Heart left ventricle (tissue), 16 donors: ENCODE data around the gene UBXN4. TPM values are rescaled to one million over a fixed set of nuclear protein-coding genes. Genes with fewer than 3 reads are reported as not detected.
A peak's percentile ranks its signal among the peaks of the same experiment; 100 is the strongest.

ENCODE experiments used
- ATAC-seq, 4 donors: fragments of 200-7000 bp; cut with Tn5 transposase; one replicate each; pipeline ENCODE4 v1.9.1; 2020 to 2022; ENCODE audit warnings: moderate library complexity in 4 of 4, mild to moderate bottlenecking in 3 of 4, moderate number of reproducible peaks in 1 of 4
- DNase-seq, 5 donors: peaks; one replicate each; pipeline ENCODE4 v3.0.0-alpha.2; 2020
- H3K27ac ChIP-seq, 12 donors: fragments of 200-600 bp; sonication (generic) in 4 of 12; one replicate each; pipeline versions ENCODE4 v1.5.0 to v1.8.0; 2016 to 2022; ENCODE audit warnings: mild to moderate bottlenecking in 2 of 12
- H3K27me3 ChIP-seq, 9 donors: fragments of 200-600 bp; sonication (generic) in 2 of 9; one replicate each; pipeline versions ENCODE4 v1.5.1 to v1.8.0; 2016 to 2022; ENCODE audit warnings: mild to moderate bottlenecking in 3 of 9
- H3K36me3 ChIP-seq, 9 donors: fragments of 200-600 bp; sonication (generic) in 2 of 9; one replicate each; pipeline versions ENCODE4 v1.5.0 to v1.8.0; 2018 to 2022; ENCODE audit warnings: mild to moderate bottlenecking in 2 of 9
- H3K4me1 ChIP-seq, 12 donors: fragments of 200-600 bp; sonication (generic) in 4 of 12; one replicate each; pipeline versions ENCODE4 v1.5.0 to v1.8.0; 2016 to 2022; ENCODE audit warnings: mild to moderate bottlenecking in 3 of 12
- H3K4me3 ChIP-seq, 12 donors: fragments of 200-600 bp; sonication (generic) in 4 of 12; one replicate each; pipeline versions ENCODE4 v1.5.0 to v1.8.0; 2017 to 2022; ENCODE audit warnings: mild to moderate bottlenecking in 9 of 12, moderate library complexity in 4 of 12
- H3K9me3 ChIP-seq, 12 donors: fragments of 200-600 bp; sonication (generic) in 4 of 12; one replicate each; pipeline versions ENCODE4 v1.5.0 to v1.8.0; 2016 to 2022; ENCODE audit warnings: mild to moderate bottlenecking in 1 of 12
- CTCF ChIP-seq, 12 donors: fragments of 200-600 bp; sonication (generic) in 4 of 12; IDR thresholded peaks; one replicate each; pipeline versions ENCODE4 v1.5.0 to v1.8.0; 2018 to 2022; ENCODE audit warnings: antibody characterized with exemption in 12 of 12, mild to moderate bottlenecking in 5 of 12
- POLR2A ChIP-seq, 2 donors: fragments of 450-650 bp; IDR thresholded peaks; one replicate each; pipeline ENCODE4 v1.6.1; 2017; ENCODE audit warnings: antibody characterized with exemption in 2 of 2, mild to moderate bottlenecking in 2 of 2, moderate library complexity in 2 of 2
- WGBS, 4 donors: extraction: QIAGEN DNeasy Blood & Tissue Kit in 2 of 4; methylation state at CpG; one replicate each; pipeline versions ENCODE4 v1.1.5 to v1.1.7; 2013 to 2018; 5-methylcytosine and 5-hydroxymethylcytosine counted together
- intact Hi-C, 10 donors: fragments of 100-400 bp; cut with DNase I; formaldehyde crosslinking; loops; one replicate each; pipeline versions ENCODE4 v1.11.1 to v1.14.2; 2022
- polyA plus RNA-seq, 2 donors: library from polyadenylated mRNA; stranded (reverse); fragments of 200-250 nt; gene quantifications; one replicate each; pipeline ENCODE4 v1.2.3, GENCODE V29; 2013
- total RNA-seq, 9 donors: library from RNA; depleted of rRNA in 2 of 9; stranded (reverse); fragments of >200 nt in 2 of 9; fragmentation: NEBNext Ultra II Directional in 3 of 9; extraction: Animal tissue kit (Norgen Biotek cat#: 25700) in 3 of 9; gene quantifications; one replicate each; pipeline versions ENCODE4 v1.1.0 to v1.2.4, GENCODE V29; 2016 to 2023
- donor health status: ischemic (EF 13 %, LVEDD 7.1; RV severe dilation, severe dysfunction).
- donor health status: healthy with polysubstance abuse.
- donor health status: DM: no; HTN: yes; CAD: no.
- donor health status: DM: no; HTN: no; CAD: no.
- donor health status: ischemic (EF 25% LVEDD 6.9; RV normal size, moderate dysfunction).
- donor health status: ischemic (EF 25% LVEDD 5.7; RV mildly dilated, moderate dysfunction).
- donor health status: healthy.
- donor health status: DM: yes; HTN: yes; CAD: no.
- donor health status: ischemic (EF 35%, LVEDD 5.7; RV mildly dilated, moderate dysfunction).
- donor health status: nonischemic (EF 11% LVEDD 7.7; RV severe dilation, severe dysfunction).
- donor health status: DM: yes; HTN: yes; CAD: no.
- donor health status: PGD.
- donor health status: ischemic (EF 29% LVEDD 5.4; RV normal size, mild dysfunction).
- donor health status: nonischemic (EF 23%, LVEDD 6.1; RV moderate dilation, normal function).

UBXN4 gene
- total and polyA plus RNA-seq, 11 donors: 28.2 to 90.5 (median 54.6) TPM

DNA sequence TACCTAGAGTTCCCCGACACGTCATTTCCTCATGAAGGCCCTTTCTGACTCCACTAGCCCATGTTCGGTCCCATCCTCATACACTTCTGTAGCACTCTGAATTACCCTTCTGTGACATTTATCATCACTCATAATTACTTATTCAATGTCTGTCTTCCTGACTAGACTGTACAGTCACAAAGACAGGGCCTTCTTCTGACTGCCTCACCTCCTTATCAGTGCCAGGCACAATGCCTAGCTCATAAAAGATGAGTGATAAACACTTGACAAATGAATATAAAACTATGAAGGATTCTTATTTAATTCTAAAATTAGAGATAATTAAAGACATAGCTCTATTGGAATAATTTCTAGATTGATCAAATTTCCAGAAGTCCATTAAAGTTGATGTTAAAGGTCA lies 1.4 kb upstream of the UBXN4 start:
- intact Hi-C loops: loop anchor here in 4 of 10 donors (2.0 to 10.0 kb wide), 4 partner anchors 205 to 688 kb away; partner anchors contain the start of genes R3HDM1 (in 4 of the 4), ZRANB3 (in 4 of the 4) and RAB3GAP1 (in 1 of the 4)
- Histone ChIP-seq H3K4me3 (no peak overlapping the region), H3K4me1 (peaks cover 0 to 28% (median 24%) of the 10 kb centered on the region in 12 donors), H3K9me3 (no peaks in the 10 kb centered on the region), H3K27me3 (no peaks in the 10 kb centered on the region), H3K36me3 (peaks cover 0 to 5% (median 0%) of the 10 kb centered on the region in 9 donors), H3K27ac (no peak overlapping the region)
- DNase-seq (no peak), ATAC-seq (no peak)
- WGBS, 4 donors: 95 to 100% (median 98%) methylated on average over 3 of the region's 3 CpGs
- TF ChIP-seq POLR2A (IDR thresholded peaks at IDR 0.05) (no peak), CTCF (IDR thresholded peaks at IDR 0.05) (no peak)

- intact Hi-C loops: loop anchor here in 4 of 10 donors (2.0 to 10.0 kb wide), 4 partner anchors 206 to 689 kb away; partner anchors contain the start of genes R3HDM1 (in 4 of the 4), ZRANB3 (in 4 of the 4) and RAB3GAP1 (in 1 of the 4)
- Histone ChIP-seq H3K4me3 (peak overlapping the region in 7 of 12 donors; percentile 76 to 100 (median 94)), H3K4me1 (peaks cover 0 to 34% (median 26%) of the 10 kb centered on the region in 12 donors)
These were observed 636 bp upstream of the UBXN4 start for GRCh38 chr2:135741043-135741394.

DNA sequence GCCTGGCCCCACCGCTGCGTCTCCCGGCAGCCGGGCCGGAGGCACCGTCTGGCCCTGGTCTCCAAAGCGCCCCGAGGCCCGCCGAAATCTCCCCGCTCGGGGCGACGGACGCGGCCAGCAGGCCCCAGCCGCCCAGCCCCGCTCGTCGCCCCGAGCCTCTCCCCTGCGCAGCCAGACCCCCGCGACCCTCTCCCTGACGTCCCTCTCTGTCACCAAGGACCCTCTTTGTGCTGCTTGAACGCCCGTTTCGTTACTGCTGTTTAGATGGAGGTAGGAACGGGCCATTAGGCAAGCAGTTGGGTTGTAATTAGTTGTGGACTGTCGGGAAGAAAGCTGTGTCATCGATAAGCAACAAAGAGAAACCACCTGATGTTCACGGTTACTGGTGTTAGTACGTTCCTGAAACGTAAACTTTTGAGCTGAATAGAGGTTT lies 686 bp downstream of the UBXN4 start:
- TF ChIP-seq POLR2A (IDR thresholded peaks at IDR 0.05): no peak
- no peak for TF ChIP-seq CTCF (IDR thresholded peaks at IDR 0.05)
- H3K27me3 ChIP-seq: no peaks in the 10 kb centered on the region
- H3K4me1 ChIP-seq: peaks cover 0 to 35% (median 26%) of the 10 kb centered on the region in 12 donors
- WGBS, 4 donors: 0 to 1% (median 1%) methylated on average over 20 to 34 of the region's 34 CpGs
- peak overlapping the region; percentile 86 to 100 (median 98) for H3K27ac ChIP-seq
- intact Hi-C loops: loop anchor here in 3 of 10 donors (5.0 to 10.0 kb wide), 3 partner anchors 208 to 690 kb away; partner anchors contain the start of genes R3HDM1 (in 2 of the 3), ZRANB3 (in 2 of the 3) and RAB3GAP1 (in 1 of the 3)
- ATAC-seq (peak in 3 of 4 donors; percentile 22 to 45 (median 42)), DNase-seq (peak in 3 of 5 donors; percentile 27 to 51 (median 39))
- H3K9me3 ChIP-seq: no peaks in the 10 kb centered on the region
- peak overlapping the region; percentile 50 to 100 (median 89) for H3K4me3 ChIP-seq
- H3K36me3 ChIP-seq: peaks cover 0 to 18% (median 1%) of the 10 kb centered on the region in 9 donors

More at GRCh38 chr2:135741043-135741394, 636 bp upstream of the UBXN4 start:
- H3K27ac ChIP-seq: peak overlapping the region in 10 of 12 donors; percentile 90 to 100 (median 98)
- DNase-seq (no peak), ATAC-seq (no peak)
- TF ChIP-seq CTCF (IDR thresholded peaks at IDR 0.05) (no peak), POLR2A (IDR thresholded peaks at IDR 0.05) (no peak)
- no peaks in the 10 kb centered on the region for H3K27me3 ChIP-seq
- no peaks in the 10 kb centered on the region for H3K9me3 ChIP-seq
- 83 to 84% (median 83%) methylated on average over 11 of the region's 11 CpGs for WGBS, 4 donors
- peaks cover 0 to 13% (median 0%) of the 10 kb centered on the region in 9 donors for H3K36me3 ChIP-seq

DNA sequence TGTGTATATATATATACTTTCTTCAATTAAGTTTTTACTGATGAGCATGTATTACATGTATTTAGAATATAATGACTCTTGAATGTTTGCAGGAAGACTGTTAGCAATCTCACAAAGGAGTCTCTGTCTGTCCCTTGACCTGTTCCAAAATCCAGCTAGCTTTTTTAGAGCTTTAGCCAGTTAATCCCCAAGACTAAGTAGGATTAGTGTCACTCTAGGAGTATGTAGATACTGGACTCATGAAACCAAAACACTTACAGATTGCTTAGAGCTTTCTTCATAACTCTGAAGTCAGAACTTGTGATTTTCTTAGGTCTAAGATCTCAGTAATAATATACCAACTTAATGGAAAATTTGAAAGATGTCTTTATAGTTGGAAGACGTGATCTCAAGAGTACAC lies 2.2 kb downstream of the UBXN4 start:
- DNase-seq (no peak), ATAC-seq (no peak)
- intact Hi-C loops: loop anchor here in 3 of 10 donors (5.0 to 10.0 kb wide), 3 partner anchors 209 to 692 kb away; partner anchors contain the start of genes R3HDM1 (in 2 of the 3), ZRANB3 (in 2 of the 3) and RAB3GAP1 (in 1 of the 3)
- peak overlapping the region in 3 of 12 donors; percentile 94 to 100 (median 100) for H3K27ac ChIP-seq
- no peaks in the 10 kb centered on the region for H3K9me3 ChIP-seq
- peaks cover 0 to 35% (median 26%) of the 10 kb centered on the region in 12 donors for H3K4me1 ChIP-seq
- no peaks in the 10 kb centered on the region for H3K27me3 ChIP-seq
- H3K36me3 ChIP-seq: peaks cover 0 to 33% (median 15%) of the 10 kb centered on the region in 9 donors
- TF ChIP-seq POLR2A (IDR thresholded peaks at IDR 0.05) (no peak), CTCF (IDR thresholded peaks at IDR 0.05) (no peak)
- H3K4me3 ChIP-seq: peak overlapping the region in 6 of 12 donors; percentile 75 to 100 (median 96)
- WGBS, 4 donors: 83 to 97% (median 87%) methylated on average over 1 of the region's 1 CpG
